Measurements from ENCODE around the gene TTLL8.

TTLL8 gene

GRCh38 chr22:50082197-50082715 is 24.2 kb upstream of the TTLL8 start:
- H3K9me3 ChIP-seq, result no peaks in the 10 kb centered on the region
- DNase-seq, result no peak
- no peaks in the 10 kb centered on the region for H3K36me3 ChIP-seq
- TF ChIP-seq CTCF (IDR thresholded peaks at IDR 0.05; ENCODE audit: low read depth, low read length), result no peak
- H3K4me1 ChIP-seq, result no peaks in the 10 kb centered on the region
- no peak overlapping the region for H3K4me3 ChIP-seq (ENCODE audit: low read depth, low read length)
- H3K27me3 ChIP-seq, result no peaks in the 10 kb centered on the region

GRCh38 chr22:50081426-50082196 is 23.5 kb upstream of the TTLL8 start:
- Histone ChIP-seq H3K9me3 (no peaks in the 10 kb centered on the region), H3K36me3 (no peaks in the 10 kb centered on the region), H3K4me3 (ENCODE audit: low read depth, low read length) (no peak overlapping the region), H3K27me3 (no peaks in the 10 kb centered on the region), H3K4me1 (no peaks in the 10 kb centered on the region)
- no peak for DNase-seq
- no peak for TF ChIP-seq CTCF (IDR thresholded peaks at IDR 0.05; ENCODE audit: low read depth, low read length)

- no peaks in the 10 kb centered on the region for H3K27me3 ChIP-seq
- no peak overlapping the region for H3K4me3 ChIP-seq (ENCODE audit: low read depth, low read length)
- TF ChIP-seq CTCF (IDR thresholded peaks at IDR 0.05; ENCODE audit: low read depth, low read length), result no peak
- H3K4me1 ChIP-seq, result no peaks in the 10 kb centered on the region
- DNase-seq, result no peak
- no peaks in the 10 kb centered on the region for H3K36me3 ChIP-seq
- H3K9me3 ChIP-seq, result no peaks in the 10 kb centered on the region
These were observed 22.0 kb upstream of the TTLL8 start for GRCh38 chr22:50080077-50080465.

- no peak for TF ChIP-seq CTCF (IDR thresholded peaks at IDR 0.05; ENCODE audit: low read depth, low read length)
- Histone ChIP-seq H3K27me3 (no peaks in the 10 kb centered on the region), H3K9me3 (no peaks in the 10 kb centered on the region), H3K4me3 (ENCODE audit: low read depth, low read length) (no peak overlapping the region), H3K4me1 (no peaks in the 10 kb centered on the region), H3K36me3 (no peaks in the 10 kb centered on the region)
- no peak for DNase-seq
These were observed 20.7 kb upstream of the TTLL8 start for GRCh38 chr22:50078761-50079160.

- Histone ChIP-seq H3K4me1 (no peaks in the 10 kb centered on the region), H3K4me3 (ENCODE audit: low read depth, low read length) (no peak overlapping the region), H3K36me3 (no peaks in the 10 kb centered on the region), H3K27me3 (no peaks in the 10 kb centered on the region), H3K9me3 (no peaks in the 10 kb centered on the region)
- no peak for TF ChIP-seq CTCF (IDR thresholded peaks at IDR 0.05; ENCODE audit: low read depth, low read length)
- DNase-seq, result no peak
These were observed 20.1 kb upstream of the TTLL8 start for GRCh38 chr22:50078246-50078645.
